SK-N-SH (cell line): ENCODE results near the gene SMARCA4. TPM values are rescaled to one million over a fixed set of nuclear protein-coding genes. Genes with fewer than 3 reads are reported as not detected.

ENCODE experiments used
- CTCF ChIA-PET: fragments of 300-600, 350-600 bp; formaldehyde crosslinking; extraction: SDS; loops from one replicate; lab custom pipeline; 2021; lab: Yijun Ruan, JAX
- POLR2A ChIA-PET: fragments of 350-600 bp; sonication (Branson Sonifier 250); formaldehyde crosslinking; extraction: SDS; loops from one replicate; lab custom pipeline; 2020; ENCODE audit warnings: antibody characterized with exemption, inconsistent platforms; lab: Yijun Ruan, JAX
- DNase-seq: peaks from one replicate; pipeline ENCODE4 v3.0.0; 2012
- H2AFZ ChIP-seq: fragments of 200-600 bp; sonication (generic); 2 replicates; pipeline ENCODE4 v1.8.1; 2016; ENCODE audit warnings: antibody characterized with exemption, mild to moderate bottlenecking, low read depth
- H3F3A ChIP-seq: fragments of 200-600 bp; sonication (generic); replicated peaks from 2 replicates; pipeline ENCODE3; 2016; ENCODE audit warnings: antibody characterized with exemption, mild to moderate bottlenecking; ENCODE audit not compliant: insufficient read depth
- H3K27ac ChIP-seq, 2 experiments: fragments of 200-500 bp in 1 of 2; fragments of 200-600 bp in 1 of 2; sonication (Bioruptor generic) in 1 of 2; sonication (generic), shearing (Covaris generic) in 1 of 2; 2 replicates each; pipeline versions ENCODE4 v1.5.1 to v1.6.1; 2014 to 2016; ENCODE audit warnings: low read depth in 2 of 2, inconsistent platforms in 1 of 2, low read length in 1 of 2, mild to moderate bottlenecking in 1 of 2, mixed read lengths in 1 of 2
- H3K27me3 ChIP-seq: fragments of 200-600 bp; sonication (generic), shearing (Covaris generic); 2 replicates; pipeline ENCODE4 v1.6.1; 2016; ENCODE audit warnings: mixed run types; ENCODE audit not compliant: insufficient read depth
- H3K36me3 ChIP-seq, 2 experiments: fragments of 200-500 bp in 1 of 2; fragments of 200-600 bp in 1 of 2; sonication (Bioruptor generic) in 1 of 2; sonication (generic) in 1 of 2; replicated peaks in 1 of 2; 2 replicates each; pipeline versions ENCODE3 to v1.5.1; 2014 to 2016; ENCODE audit warnings: low read length in 1 of 2, mild to moderate bottlenecking in 1 of 2; ENCODE audit not compliant: insufficient read depth in 2 of 2, control insufficient read depth in 1 of 2
- H3K4me1 ChIP-seq, 2 experiments: fragments of 200-500 bp in 1 of 2; fragments of 200-600 bp in 1 of 2; sonication (Bioruptor generic) in 1 of 2; sonication (generic), shearing (Covaris generic) in 1 of 2; 2 replicates each; pipeline versions ENCODE4 v1.5.1 to v1.6.1; 2014 to 2016; ENCODE audit warnings: low read depth in 1 of 2, low read length in 1 of 2, mixed run types in 1 of 2; ENCODE audit not compliant: insufficient read depth in 2 of 2, control insufficient read depth in 1 of 2
- H3K4me2 ChIP-seq: fragments of 200-600 bp; sonication (generic), shearing (Covaris generic); 2 replicates; pipeline ENCODE4 v1.6.1; 2017; ENCODE audit warnings: mixed run types
- H3K4me3 ChIP-seq, 2 experiments: fragments of 200-500 bp in 1 of 2; fragments of 200-600 bp in 1 of 2; sonication (Bioruptor generic) in 1 of 2; sonication (generic), shearing (Covaris generic) in 1 of 2; 2 replicates each; pipeline versions ENCODE4 v1.5.1 to v1.8.1; 2014 to 2016; ENCODE audit warnings: low read depth in 2 of 2, inconsistent platforms in 1 of 2, low read length in 1 of 2, mild to moderate bottlenecking in 1 of 2, mixed read lengths in 1 of 2, moderate library complexity in 1 of 2
- H3K79me2 ChIP-seq: fragments of 200-600 bp; sonication (generic); 2 replicates; pipeline ENCODE4 v1.8.1; 2017; ENCODE audit warnings: mild to moderate bottlenecking; ENCODE audit not compliant: insufficient read depth
- H3K9ac ChIP-seq: fragments of 200-600 bp; sonication (generic); 2 replicates; pipeline ENCODE4 v1.6.1; 2017; ENCODE audit warnings: mixed run types
- H3K9me2 ChIP-seq: fragments of 200-600 bp; sonication (generic); 2 replicates; pipeline ENCODE4 v1.6.1; 2017; ENCODE audit warnings: mixed run types
- H3K9me3 ChIP-seq: fragments of 200-600 bp; sonication (generic); 2 replicates; pipeline ENCODE4 v1.6.1; 2017; ENCODE audit warnings: mixed run types, mild to moderate bottlenecking, moderate library complexity
- H4K20me1 ChIP-seq: fragments of 200-600 bp; sonication (generic); 2 replicates; pipeline ENCODE4 v1.6.1; 2017; ENCODE audit warnings: mild to moderate bottlenecking, mixed run types; ENCODE audit not compliant: insufficient read depth
- EP300 ChIP-seq, 2 experiments: IDR thresholded peaks; 2 replicates each; pipeline versions ENCODE4 v1.4.0 to v1.6.1; 2012; ENCODE audit warnings: borderline replicate concordance in 1 of 2, low read depth in 1 of 2, low read length in 1 of 2
- EZH2phosphoT487 ChIP-seq: fragments of 200-600 bp; sonication (generic); IDR thresholded peaks from 2 replicates; pipeline ENCODE4 v1.6.1; 2017; ENCODE audit warnings: low read depth, mixed run types, mild to moderate bottlenecking, antibody characterized with exemption, moderate library complexity, borderline replicate concordance
- FOXM1 ChIP-seq: IDR thresholded peaks from 2 replicates; pipeline ENCODE4 v1.4.0; 2012; ENCODE audit warnings: low read depth, mild to moderate bottlenecking
- GABPA ChIP-seq: IDR thresholded peaks from 2 replicates; pipeline ENCODE4 v1.4.0; 2012; ENCODE audit warnings: low read depth, mild to moderate bottlenecking
- POLR2AphosphoS5 ChIP-seq: IDR thresholded peaks from 2 replicates; pipeline ENCODE4 v1.6.1; 2012; ENCODE audit warnings: low read depth, low read length
- RCOR1 ChIP-seq: fragments of 150-350 bp; IDR thresholded peaks from 2 replicates; pipeline ENCODE4 v1.6.1; 2017; ENCODE audit warnings: antibody characterized with exemption, low read length
- RFX5 ChIP-seq: IDR thresholded peaks from 2 replicates; pipeline ENCODE4 v1.6.1; 2012; ENCODE audit warnings: mild to moderate bottlenecking, improper control_type of control experiment, low read length
- SIN3A ChIP-seq: IDR thresholded peaks from 2 replicates; pipeline ENCODE4 v1.6.1; 2012; ENCODE audit warnings: low read depth, mild to moderate bottlenecking, low read length, moderate library complexity, borderline replicate concordance
- SMC3 ChIP-seq: IDR thresholded peaks from 2 replicates; pipeline ENCODE4 v1.6.1; 2012; ENCODE audit warnings: low read depth, low read length, improper control_type of control experiment
- TAF1 ChIP-seq: IDR thresholded peaks from 2 replicates; pipeline ENCODE4 v1.6.1; 2012; ENCODE audit warnings: low read depth, mild to moderate bottlenecking, low read length, moderate library complexity, borderline replicate concordance
- TCF12 ChIP-seq: IDR thresholded peaks from 2 replicates; pipeline ENCODE4 v1.4.0; 2012
- YY1 ChIP-seq: IDR thresholded peaks from 2 replicates; pipeline ENCODE4 v1.4.0; 2012; ENCODE audit warnings: low read depth, mild to moderate bottlenecking
- WGBS: methylation state at CpG from one replicate; pipeline ENCODE4 v1.1.6; 2017; ENCODE audit warnings: low lambda C conversion rate; 5-methylcytosine and 5-hydroxymethylcytosine counted together
- polyA plus RNA-seq, 3 experiments: library from polyadenylated mRNA; depleted of rRNA; stranded (reverse); fragments of >200 nt; gene quantifications; 2 replicates each; pipeline ENCODE4 v1.2.3, GENCODE V29; 2012
- TF ChIP-seq, protein P1 (sequence below): fragments of 150-350 bp; IDR thresholded peaks from 2 replicates; pipeline ENCODE4 v1.6.1; 2016; ENCODE audit warnings: mild to moderate bottlenecking, low read depth, low read length
- TF ChIP-seq, protein P2 (sequence below): IDR thresholded peaks from 2 replicates; pipeline ENCODE4 v1.6.1; 2012; ENCODE audit warnings: mild to moderate bottlenecking, low read depth, low read length, moderate library complexity
- TF ChIP-seq, protein P3 (sequence below): IDR thresholded peaks from 2 replicates; pipeline ENCODE4 v1.4.0; 2012; ENCODE audit warnings: low read depth, borderline replicate concordance
- TF ChIP-seq, protein P4 (sequence below): fragments of 150-350 bp; IDR thresholded peaks from 2 replicates; pipeline ENCODE4 v1.6.1; 2017; ENCODE audit warnings: antibody characterized with exemption, low read length, low read depth, borderline replicate concordance
- TF ChIP-seq, protein P5 (sequence below): IDR thresholded peaks from 2 replicates; pipeline ENCODE4; 2012

Gene SMARCA4
- polyA plus RNA-seq, 1 of the 3 experiments (the other 2 are of a cell fraction): 90.7 TPM

DNA sequence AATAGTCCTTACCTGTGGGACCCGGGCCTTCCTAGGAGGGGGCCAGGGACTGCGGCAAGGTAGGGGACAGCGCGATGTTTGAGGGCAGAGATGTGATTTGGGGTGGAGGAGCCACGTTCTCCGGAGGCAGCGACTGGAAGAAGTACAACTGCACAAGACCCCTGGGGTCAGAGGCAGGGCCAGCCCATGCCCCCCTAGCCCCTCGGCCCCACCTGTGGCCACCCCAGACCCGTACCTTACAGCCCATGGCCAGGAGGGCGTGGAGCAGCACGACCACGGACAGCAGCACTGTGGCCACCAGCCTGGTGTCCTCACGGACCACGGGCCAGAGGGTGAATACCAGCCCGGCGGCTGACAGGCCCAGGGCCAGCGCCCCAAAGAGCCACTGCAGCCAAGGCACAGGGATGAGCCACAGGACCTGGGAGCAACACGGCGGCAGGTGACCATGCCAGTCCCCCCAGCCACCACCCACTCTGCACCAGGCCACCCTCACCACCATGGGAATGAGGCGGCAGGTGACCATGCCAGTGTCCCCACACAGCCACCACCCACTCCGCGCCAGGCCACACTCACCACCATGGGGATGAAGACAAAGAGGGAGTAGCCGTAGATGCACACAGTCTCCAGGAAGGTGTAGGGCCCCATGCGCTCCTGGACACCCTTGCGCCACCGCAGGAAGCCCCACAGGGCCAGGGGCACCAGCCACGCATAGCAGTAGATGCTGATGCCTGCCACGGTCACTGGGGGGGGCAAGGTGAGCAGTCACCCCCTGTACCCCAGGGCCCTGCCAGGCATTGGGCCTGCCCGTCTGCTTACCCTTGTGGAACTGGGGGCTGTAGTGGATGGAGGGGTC lies 37.3 kb upstream of the SMARCA4 start:
- H3K9me3 ChIP-seq: no peaks in the 10 kb centered on the region
- H3K27me3 ChIP-seq: no peaks in the 10 kb centered on the region
- peaks cover 6 to 44% of the 10 kb centered on the region in 2 experiments for H3K36me3 ChIP-seq
- no peaks in the 10 kb centered on the region for H3K9me2 ChIP-seq
- CTCF ChIA-PET: interaction anchor here (1.0 kb wide), 1 partner anchor 52 kb away, joined by 3 read pairs; no protein-coding TSS in a partner anchor
- 95% methylated on average over 14 of the region's 29 CpGs for WGBS
- no peak for DNase-seq
- no peak overlapping the region for H2AFZ ChIP-seq
- peaks cover 0 to 9% of the 10 kb centered on the region in 2 experiments; a peak in 1 of 4 replicates for H3K4me1 ChIP-seq
- no peak overlapping the region for H3K27ac ChIP-seq
- peaks cover 14% of the 10 kb centered on the region for H3F3A ChIP-seq
- no peak overlapping the region for H3K4me2 ChIP-seq
- no peak overlapping the region for H3K4me3 ChIP-seq
- no peaks in the 10 kb centered on the region for H4K20me1 ChIP-seq
- POLR2A ChIA-PET: no interaction called here
- TF ChIP-seq TCF12 (no peak), POLR2AphosphoS5 (0 out of 2 replicates have a peak, but pooled peaks have one; percentile 20)
- H3K9ac ChIP-seq: no peak overlapping the region
- H3K79me2 ChIP-seq: peaks cover 19% of the 10 kb centered on the region

DNA sequence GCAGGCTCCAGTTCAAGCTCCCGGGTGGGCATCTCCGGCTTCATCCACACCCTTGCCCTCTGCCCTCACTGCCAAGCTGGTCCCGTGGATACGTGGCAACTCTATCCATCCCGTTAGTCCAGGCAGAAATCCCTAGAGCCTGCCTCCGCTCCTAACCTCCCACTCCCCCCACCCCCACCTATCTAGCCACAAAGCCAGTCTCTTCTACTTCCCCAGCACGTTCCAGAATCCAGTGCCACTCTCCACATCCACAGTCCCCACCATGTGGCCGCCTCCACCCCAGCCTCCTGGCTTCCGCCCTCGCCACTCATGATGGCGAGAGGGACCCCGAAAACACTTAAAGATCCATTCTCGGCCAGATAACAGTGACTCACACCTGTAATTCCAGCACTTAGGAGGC lies 36.2 kb upstream of the SMARCA4 start:
- H2AFZ ChIP-seq: no peak overlapping the region
- no peaks in the 10 kb centered on the region for H3K9me3 ChIP-seq
- no peak overlapping the region for H3K27ac ChIP-seq
- no peak overlapping the region for H3K9ac ChIP-seq
- H3K4me2 ChIP-seq: no peak overlapping the region
- peaks cover 29% of the 10 kb centered on the region for H3K79me2 ChIP-seq
- H4K20me1 ChIP-seq: peaks cover 2% of the 10 kb centered on the region; the same call in 1 of the 2 replicates
- no peak overlapping the region for H3K4me3 ChIP-seq
- H3F3A ChIP-seq: peaks cover 5% of the 10 kb centered on the region
- TF ChIP-seq RFX5 (no peak), TAF1 (no peak), EP300 (IDR thresholded peaks at IDR 0.05; ENCODE audit: borderline replicate concordance in 1 of 2, low read depth in 1 of 2, low read length in 1 of 2) (no peak), SMC3 (no peak), FOXM1 (no peak), EZH2phosphoT487 (no peak), YY1 (no peak), GABPA (no peak), SIN3A (no peak), POLR2AphosphoS5 (no peak), RCOR1 (no peak)
- TF ChIP-seq, protein P1, sequence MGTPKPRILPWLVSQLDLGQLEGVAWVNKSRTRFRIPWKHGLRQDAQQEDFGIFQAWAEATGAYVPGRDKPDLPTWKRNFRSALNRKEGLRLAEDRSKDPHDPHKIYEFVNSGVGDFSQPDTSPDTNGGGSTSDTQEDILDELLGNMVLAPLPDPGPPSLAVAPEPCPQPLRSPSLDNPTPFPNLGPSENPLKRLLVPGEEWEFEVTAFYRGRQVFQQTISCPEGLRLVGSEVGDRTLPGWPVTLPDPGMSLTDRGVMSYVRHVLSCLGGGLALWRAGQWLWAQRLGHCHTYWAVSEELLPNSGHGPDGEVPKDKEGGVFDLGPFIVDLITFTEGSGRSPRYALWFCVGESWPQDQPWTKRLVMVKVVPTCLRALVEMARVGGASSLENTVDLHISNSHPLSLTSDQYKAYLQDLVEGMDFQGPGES: no peak
- TF ChIP-seq, protein P2, sequence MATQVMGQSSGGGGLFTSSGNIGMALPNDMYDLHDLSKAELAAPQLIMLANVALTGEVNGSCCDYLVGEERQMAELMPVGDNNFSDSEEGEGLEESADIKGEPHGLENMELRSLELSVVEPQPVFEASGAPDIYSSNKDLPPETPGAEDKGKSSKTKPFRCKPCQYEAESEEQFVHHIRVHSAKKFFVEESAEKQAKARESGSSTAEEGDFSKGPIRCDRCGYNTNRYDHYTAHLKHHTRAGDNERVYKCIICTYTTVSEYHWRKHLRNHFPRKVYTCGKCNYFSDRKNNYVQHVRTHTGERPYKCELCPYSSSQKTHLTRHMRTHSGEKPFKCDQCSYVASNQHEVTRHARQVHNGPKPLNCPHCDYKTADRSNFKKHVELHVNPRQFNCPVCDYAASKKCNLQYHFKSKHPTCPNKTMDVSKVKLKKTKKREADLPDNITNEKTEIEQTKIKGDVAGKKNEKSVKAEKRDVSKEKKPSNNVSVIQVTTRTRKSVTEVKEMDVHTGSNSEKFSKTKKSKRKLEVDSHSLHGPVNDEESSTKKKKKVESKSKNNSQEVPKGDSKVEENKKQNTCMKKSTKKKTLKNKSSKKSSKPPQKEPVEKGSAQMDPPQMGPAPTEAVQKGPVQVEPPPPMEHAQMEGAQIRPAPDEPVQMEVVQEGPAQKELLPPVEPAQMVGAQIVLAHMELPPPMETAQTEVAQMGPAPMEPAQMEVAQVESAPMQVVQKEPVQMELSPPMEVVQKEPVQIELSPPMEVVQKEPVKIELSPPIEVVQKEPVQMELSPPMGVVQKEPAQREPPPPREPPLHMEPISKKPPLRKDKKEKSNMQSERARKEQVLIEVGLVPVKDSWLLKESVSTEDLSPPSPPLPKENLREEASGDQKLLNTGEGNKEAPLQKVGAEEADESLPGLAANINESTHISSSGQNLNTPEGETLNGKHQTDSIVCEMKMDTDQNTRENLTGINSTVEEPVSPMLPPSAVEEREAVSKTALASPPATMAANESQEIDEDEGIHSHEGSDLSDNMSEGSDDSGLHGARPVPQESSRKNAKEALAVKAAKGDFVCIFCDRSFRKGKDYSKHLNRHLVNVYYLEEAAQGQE: no peak
- TF ChIP-seq, protein P3, sequence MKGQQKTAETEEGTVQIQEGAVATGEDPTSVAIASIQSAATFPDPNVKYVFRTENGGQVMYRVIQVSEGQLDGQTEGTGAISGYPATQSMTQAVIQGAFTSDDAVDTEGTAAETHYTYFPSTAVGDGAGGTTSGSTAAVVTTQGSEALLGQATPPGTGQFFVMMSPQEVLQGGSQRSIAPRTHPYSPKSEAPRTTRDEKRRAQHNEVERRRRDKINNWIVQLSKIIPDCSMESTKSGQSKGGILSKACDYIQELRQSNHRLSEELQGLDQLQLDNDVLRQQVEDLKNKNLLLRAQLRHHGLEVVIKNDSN: no peak
- TF ChIP-seq, protein P4, sequence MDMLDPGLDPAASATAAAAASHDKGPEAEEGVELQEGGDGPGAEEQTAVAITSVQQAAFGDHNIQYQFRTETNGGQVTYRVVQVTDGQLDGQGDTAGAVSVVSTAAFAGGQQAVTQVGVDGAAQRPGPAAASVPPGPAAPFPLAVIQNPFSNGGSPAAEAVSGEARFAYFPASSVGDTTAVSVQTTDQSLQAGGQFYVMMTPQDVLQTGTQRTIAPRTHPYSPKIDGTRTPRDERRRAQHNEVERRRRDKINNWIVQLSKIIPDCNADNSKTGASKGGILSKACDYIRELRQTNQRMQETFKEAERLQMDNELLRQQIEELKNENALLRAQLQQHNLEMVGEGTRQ: no peak
- TF ChIP-seq, protein P5, sequence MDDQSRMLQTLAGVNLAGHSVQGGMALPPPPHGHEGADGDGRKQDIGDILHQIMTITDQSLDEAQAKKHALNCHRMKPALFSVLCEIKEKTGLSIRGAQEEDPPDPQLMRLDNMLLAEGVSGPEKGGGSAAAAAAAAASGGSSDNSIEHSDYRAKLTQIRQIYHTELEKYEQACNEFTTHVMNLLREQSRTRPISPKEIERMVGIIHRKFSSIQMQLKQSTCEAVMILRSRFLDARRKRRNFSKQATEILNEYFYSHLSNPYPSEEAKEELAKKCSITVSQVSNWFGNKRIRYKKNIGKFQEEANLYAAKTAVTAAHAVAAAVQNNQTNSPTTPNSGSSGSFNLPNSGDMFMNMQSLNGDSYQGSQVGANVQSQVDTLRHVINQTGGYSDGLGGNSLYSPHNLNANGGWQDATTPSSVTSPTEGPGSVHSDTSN: no peak
- peaks cover 0 to 38% of the 10 kb centered on the region in 2 experiments for H3K36me3 ChIP-seq
- H3K9me2 ChIP-seq: no peaks in the 10 kb centered on the region
- POLR2A ChIA-PET: no interaction called here
- peaks cover 0 to 12% of the 10 kb centered on the region in 2 experiments; a peak in 1 of 4 replicates for H3K4me1 ChIP-seq
- 92% methylated on average over 9 of the region's 13 CpGs for WGBS
- CTCF ChIA-PET: interaction anchor here (1.0 kb wide), 1 partner anchor 54 kb away, joined by 3 read pairs; no protein-coding TSS in a partner anchor
- no peak for DNase-seq
- H3K27me3 ChIP-seq: no peaks in the 10 kb centered on the region
